Tibial nerve (tissue), 4 donors: ENCODE data around the gene GPC5.

Source experiments
- EP300 ChIP-seq, 2 donors: sonication (generic); formaldehyde crosslinking; IDR thresholded peaks; one replicate each; pipeline ENCODE4 v1.6.1; 2017; ENCODE audit warnings: antibody characterized with exemption in 2 of 2, mild to moderate bottlenecking in 1 of 2
- POLR2A ChIP-seq, 2 donors: fragments of 450-650 bp; IDR thresholded peaks; one replicate each; pipeline ENCODE4 v1.6.1; 2017; ENCODE audit warnings: antibody characterized with exemption in 2 of 2, mild to moderate bottlenecking in 2 of 2, moderate library complexity in 2 of 2
- TF ChIP-seq, protein P1 (sequence below), 5 experiments: fragments of 200-600 bp in 3 of 5; fragments of 450-650 bp in 2 of 5; sonication (generic) in 3 of 5; IDR thresholded peaks; one replicate each; pipeline ENCODE4 v1.5.1; 2016 to 2019; ENCODE audit warnings: antibody characterized with exemption in 5 of 5, mild to moderate bottlenecking in 3 of 5, moderate library complexity in 2 of 5

GRCh38 chr13:92553470-92554114, 1155.2 kb downstream of the GPC5 start:
- TF ChIP-seq POLR2A (IDR thresholded peaks at IDR 0.05) = no peak
- TF ChIP-seq, protein P1, sequence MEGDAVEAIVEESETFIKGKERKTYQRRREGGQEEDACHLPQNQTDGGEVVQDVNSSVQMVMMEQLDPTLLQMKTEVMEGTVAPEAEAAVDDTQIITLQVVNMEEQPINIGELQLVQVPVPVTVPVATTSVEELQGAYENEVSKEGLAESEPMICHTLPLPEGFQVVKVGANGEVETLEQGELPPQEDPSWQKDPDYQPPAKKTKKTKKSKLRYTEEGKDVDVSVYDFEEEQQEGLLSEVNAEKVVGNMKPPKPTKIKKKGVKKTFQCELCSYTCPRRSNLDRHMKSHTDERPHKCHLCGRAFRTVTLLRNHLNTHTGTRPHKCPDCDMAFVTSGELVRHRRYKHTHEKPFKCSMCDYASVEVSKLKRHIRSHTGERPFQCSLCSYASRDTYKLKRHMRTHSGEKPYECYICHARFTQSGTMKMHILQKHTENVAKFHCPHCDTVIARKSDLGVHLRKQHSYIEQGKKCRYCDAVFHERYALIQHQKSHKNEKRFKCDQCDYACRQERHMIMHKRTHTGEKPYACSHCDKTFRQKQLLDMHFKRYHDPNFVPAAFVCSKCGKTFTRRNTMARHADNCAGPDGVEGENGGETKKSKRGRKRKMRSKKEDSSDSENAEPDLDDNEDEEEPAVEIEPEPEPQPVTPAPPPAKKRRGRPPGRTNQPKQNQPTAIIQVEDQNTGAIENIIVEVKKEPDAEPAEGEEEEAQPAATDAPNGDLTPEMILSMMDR (IDR thresholded peaks at IDR 0.05) = no peak
- TF ChIP-seq EP300 (IDR thresholded peaks at IDR 0.05) = no peak
